GM23338 (cell line): Measurements from ENCODE around the gene FAM241A.

Experiments used
- CREB1 ChIP-seq: fragments of 250-450 bp; sonication (Bioruptor Pico); IDR thresholded peaks from 2 replicates; pipeline ENCODE4 v1.5.0; 2020; ENCODE audit warnings: low read depth, mild to moderate bottlenecking, moderate library complexity
- EZH2 ChIP-seq: fragments of 200-600 bp; sonication (generic); IDR thresholded peaks from one replicate; pipeline ENCODE4 v1.8.0; 2017; ENCODE audit warnings: antibody characterized with exemption, mild to moderate bottlenecking, low read depth; ENCODE audit not compliant: unreplicated experiment
- EZH2phosphoT487 ChIP-seq: fragments of 200-600 bp; sonication (generic); IDR thresholded peaks from one replicate; pipeline ENCODE4 v1.8.1; 2018; ENCODE audit warnings: antibody characterized with exemption; ENCODE audit not compliant: unreplicated experiment
- JUNB ChIP-seq: IDR thresholded peaks from one replicate; pipeline ENCODE4 v1.6.1; 2016; ENCODE audit warnings: antibody characterized with exemption; ENCODE audit not compliant: unreplicated experiment
- NANOG ChIP-seq: IDR thresholded peaks from 2 replicates; pipeline ENCODE4 v1.6.1; 2016; ENCODE audit warnings: antibody characterized with exemption, borderline replicate concordance
- POLR2AphosphoS5 ChIP-seq: IDR thresholded peaks from 2 replicates; pipeline ENCODE4 v1.6.1; 2016; ENCODE audit warnings: antibody characterized with exemption, low read depth
- REST ChIP-seq: IDR thresholded peaks from one replicate; pipeline ENCODE4 v1.6.1; 2018; ENCODE audit warnings: antibody characterized with exemption; ENCODE audit not compliant: unreplicated experiment
- STAT1 ChIP-seq: IDR thresholded peaks from one replicate; pipeline ENCODE4 v1.6.1; 2016; ENCODE audit warnings: antibody characterized with exemption; ENCODE audit not compliant: unreplicated experiment
- ZNF114 ChIP-seq: fragments of 250-450 bp; sonication (Bioruptor Pico); IDR thresholded peaks from 2 replicates; pipeline ENCODE4 v1.5.0; 2020; ENCODE audit warnings: mild to moderate bottlenecking, moderate library complexity
- ZNF331 ChIP-seq: fragments of 250-450 bp; sonication (Bioruptor Pico); IDR thresholded peaks from 2 replicates; pipeline ENCODE4 v1.5.0; 2020; ENCODE audit warnings: low read depth, mild to moderate bottlenecking, moderate library complexity
- TF ChIP-seq, protein P1 (sequence below), 2 experiments: fragments of 200-600 bp in 1 of 2; sonication (generic) in 1 of 2; conservative IDR thresholded peaks; 2 replicates each; pipeline versions ENCODE4 v1.5.1 to v1.6.1; 2016 to 2017; ENCODE audit warnings: antibody characterized with exemption in 2 of 2, low read depth in 2 of 2, mild to moderate bottlenecking in 2 of 2, moderate library complexity in 1 of 2
- TF ChIP-seq, protein P2 (sequence below): IDR thresholded peaks from 2 replicates; pipeline ENCODE4 v1.6.1; 2016; ENCODE audit warnings: antibody characterized with exemption
- TF ChIP-seq, protein P3 (sequence below): fragments of 250-450 bp; sonication (Bioruptor Pico); IDR thresholded peaks from 2 replicates; pipeline ENCODE4 v1.5.0; 2020; ENCODE audit warnings: mild to moderate bottlenecking, moderate library complexity

DNA sequence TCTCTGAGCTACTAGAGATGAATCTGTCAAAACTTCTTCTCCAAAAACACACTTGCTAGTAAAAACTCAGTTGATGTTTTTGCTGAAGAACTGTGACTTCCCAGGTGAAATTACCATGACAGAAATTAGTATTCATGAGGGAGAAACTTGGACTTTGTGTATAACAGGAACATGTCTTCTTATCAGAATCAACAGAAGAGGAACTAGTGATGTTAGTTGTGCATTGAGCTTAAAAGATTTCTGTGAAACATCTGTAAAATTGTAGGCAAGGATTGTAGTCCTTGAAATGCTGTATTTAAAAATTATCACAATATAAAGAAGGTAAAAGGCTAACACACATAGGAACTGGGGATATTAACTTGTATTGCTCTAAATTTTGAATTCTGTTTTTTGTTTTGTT is 11.3 kb downstream of the FAM241A start:
- TF ChIP-seq, protein P1, sequence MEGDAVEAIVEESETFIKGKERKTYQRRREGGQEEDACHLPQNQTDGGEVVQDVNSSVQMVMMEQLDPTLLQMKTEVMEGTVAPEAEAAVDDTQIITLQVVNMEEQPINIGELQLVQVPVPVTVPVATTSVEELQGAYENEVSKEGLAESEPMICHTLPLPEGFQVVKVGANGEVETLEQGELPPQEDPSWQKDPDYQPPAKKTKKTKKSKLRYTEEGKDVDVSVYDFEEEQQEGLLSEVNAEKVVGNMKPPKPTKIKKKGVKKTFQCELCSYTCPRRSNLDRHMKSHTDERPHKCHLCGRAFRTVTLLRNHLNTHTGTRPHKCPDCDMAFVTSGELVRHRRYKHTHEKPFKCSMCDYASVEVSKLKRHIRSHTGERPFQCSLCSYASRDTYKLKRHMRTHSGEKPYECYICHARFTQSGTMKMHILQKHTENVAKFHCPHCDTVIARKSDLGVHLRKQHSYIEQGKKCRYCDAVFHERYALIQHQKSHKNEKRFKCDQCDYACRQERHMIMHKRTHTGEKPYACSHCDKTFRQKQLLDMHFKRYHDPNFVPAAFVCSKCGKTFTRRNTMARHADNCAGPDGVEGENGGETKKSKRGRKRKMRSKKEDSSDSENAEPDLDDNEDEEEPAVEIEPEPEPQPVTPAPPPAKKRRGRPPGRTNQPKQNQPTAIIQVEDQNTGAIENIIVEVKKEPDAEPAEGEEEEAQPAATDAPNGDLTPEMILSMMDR (conservative IDR thresholded peaks at IDR 0.05; ENCODE audit: low read depth in 2 of 2), result no peak
- TF ChIP-seq EZH2 (no peak), POLR2AphosphoS5 (no peak), EZH2phosphoT487 (no peak), ZNF331 (CRISPR knock-in tag) (no peak), JUNB (no peak), CREB1 (CRISPR knock-in tag) (no peak), REST (no peak), ZNF114 (CRISPR knock-in tag) (no peak), STAT1 (no peak), NANOG (no peak)
- TF ChIP-seq, protein P2, sequence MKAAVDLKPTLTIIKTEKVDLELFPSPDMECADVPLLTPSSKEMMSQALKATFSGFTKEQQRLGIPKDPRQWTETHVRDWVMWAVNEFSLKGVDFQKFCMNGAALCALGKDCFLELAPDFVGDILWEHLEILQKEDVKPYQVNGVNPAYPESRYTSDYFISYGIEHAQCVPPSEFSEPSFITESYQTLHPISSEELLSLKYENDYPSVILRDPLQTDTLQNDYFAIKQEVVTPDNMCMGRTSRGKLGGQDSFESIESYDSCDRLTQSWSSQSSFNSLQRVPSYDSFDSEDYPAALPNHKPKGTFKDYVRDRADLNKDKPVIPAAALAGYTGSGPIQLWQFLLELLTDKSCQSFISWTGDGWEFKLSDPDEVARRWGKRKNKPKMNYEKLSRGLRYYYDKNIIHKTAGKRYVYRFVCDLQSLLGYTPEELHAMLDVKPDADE, result no peak
- TF ChIP-seq, protein P3, sequence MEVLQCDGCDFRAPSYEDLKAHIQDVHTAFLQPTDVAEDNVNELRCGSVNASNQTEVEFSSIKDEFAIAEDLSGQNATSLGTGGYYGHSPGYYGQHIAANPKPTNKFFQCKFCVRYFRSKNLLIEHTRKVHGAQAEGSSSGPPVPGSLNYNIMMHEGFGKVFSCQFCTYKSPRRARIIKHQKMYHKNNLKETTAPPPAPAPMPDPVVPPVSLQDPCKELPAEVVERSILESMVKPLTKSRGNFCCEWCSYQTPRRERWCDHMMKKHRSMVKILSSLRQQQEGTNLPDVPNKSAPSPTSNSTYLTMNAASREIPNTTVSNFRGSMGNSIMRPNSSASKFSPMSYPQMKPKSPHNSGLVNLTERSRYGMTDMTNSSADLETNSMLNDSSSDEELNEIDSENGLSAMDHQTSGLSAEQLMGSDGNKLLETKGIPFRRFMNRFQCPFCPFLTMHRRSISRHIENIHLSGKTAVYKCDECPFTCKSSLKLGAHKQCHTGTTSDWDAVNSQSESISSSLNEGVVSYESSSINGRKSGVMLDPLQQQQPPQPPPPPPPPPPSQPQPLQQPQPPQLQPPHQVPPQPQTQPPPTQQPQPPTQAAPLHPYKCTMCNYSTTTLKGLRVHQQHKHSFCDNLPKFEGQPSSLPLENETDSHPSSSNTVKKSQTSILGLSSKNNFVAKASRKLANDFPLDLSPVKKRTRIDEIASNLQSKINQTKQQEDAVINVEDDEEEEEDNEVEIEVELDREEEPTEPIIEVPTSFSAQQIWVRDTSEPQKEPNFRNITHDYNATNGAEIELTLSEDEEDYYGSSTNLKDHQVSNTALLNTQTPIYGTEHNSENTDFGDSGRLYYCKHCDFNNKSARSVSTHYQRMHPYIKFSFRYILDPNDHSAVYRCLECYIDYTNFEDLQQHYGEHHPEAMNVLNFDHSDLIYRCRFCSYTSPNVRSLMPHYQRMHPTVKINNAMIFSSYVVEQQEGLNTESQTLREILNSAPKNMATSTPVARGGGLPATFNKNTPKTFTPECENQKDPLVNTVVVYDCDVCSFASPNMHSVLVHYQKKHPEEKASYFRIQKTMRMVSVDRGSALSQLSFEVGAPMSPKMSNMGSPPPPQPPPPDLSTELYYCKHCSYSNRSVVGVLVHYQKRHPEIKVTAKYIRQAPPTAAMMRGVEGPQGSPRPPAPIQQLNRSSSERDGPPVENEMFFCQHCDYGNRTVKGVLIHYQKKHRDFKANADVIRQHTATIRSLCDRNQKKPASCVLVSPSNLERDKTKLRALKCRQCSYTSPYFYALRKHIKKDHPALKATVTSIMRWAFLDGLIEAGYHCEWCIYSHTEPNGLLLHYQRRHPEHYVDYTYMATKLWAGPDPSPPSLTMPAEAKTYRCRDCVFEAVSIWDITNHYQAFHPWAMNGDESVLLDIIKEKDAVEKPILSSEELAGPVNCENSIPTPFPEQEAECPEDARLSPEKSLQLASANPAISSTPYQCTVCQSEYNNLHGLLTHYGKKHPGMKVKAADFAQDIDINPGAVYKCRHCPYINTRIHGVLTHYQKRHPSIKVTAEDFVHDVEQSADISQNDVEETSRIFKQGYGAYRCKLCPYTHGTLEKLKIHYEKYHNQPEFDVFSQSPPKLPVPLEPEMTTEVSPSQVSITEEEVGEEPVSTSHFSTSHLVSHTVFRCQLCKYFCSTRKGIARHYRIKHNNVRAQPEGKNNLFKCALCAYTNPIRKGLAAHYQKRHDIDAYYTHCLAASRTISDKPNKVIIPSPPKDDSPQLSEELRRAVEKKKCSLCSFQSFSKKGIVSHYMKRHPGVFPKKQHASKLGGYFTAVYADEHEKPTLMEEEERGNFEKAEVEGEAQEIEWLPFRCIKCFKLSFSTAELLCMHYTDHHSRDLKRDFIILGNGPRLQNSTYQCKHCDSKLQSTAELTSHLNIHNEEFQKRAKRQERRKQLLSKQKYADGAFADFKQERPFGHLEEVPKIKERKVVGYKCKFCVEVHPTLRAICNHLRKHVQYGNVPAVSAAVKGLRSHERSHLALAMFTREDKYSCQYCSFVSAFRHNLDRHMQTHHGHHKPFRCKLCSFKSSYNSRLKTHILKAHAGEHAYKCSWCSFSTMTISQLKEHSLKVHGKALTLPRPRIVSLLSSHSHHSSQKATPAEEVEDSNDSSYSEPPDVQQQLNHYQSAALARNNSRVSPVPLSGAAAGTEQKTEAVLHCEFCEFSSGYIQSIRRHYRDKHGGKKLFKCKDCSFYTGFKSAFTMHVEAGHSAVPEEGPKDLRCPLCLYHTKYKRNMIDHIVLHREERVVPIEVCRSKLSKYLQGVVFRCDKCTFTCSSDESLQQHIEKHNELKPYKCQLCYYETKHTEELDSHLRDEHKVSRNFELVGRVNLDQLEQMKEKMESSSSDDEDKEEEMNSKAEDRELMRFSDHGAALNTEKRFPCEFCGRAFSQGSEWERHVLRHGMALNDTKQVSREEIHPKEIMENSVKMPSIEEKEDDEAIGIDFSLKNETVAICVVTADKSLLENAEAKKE, result no peak
